NCI-H1105 (cell line): ENCODE measurements around the gene CYP24A1.

Experiments
- DNase-seq: peaks from one replicate; lab custom pipeline; 2025; lab: John Stamatoyannopoulos, UW

The CYP24A1 gene

GRCh38 chr20:54155736-54156317, 18.0 kb downstream of the CYP24A1 start:
- no peak for DNase-seq

GRCh38 chr20:54154439-54154838, 19.3 kb downstream of the CYP24A1 start:
- DNase-seq, result no peak

GRCh38 chr20:54153847-54154246, 19.9 kb downstream of the CYP24A1 start:
- DNase-seq, result no peak

- no peak for DNase-seq
Observed at GRCh38 chr20:54153041-54153327, 20.8 kb downstream of the CYP24A1 start.

- DNase-seq, result no peak
Observed at GRCh38 chr20:54152227-54153040, 21.4 kb downstream of the CYP24A1 start.

- no peak for DNase-seq
Observed at GRCh38 chr20:54151511-54152226, 22.1 kb downstream of the CYP24A1 start.

GRCh38 chr20:54151075-54151439, 22.7 kb downstream of the CYP24A1 start:
- no peak for DNase-seq

GRCh38 chr20:54149765-54150264, 24.0 kb downstream of the CYP24A1 start:
- no peak for DNase-seq

GRCh38 chr20:54148947-54149764, 24.6 kb downstream of the CYP24A1 start:
- DNase-seq, result peak; percentile 88

- DNase-seq, result no peak
Observed at GRCh38 chr20:54146672-54147071, 27.1 kb downstream of the CYP24A1 start.

GRCh38 chr20:54144847-54145414, 28.9 kb downstream of the CYP24A1 start:
- DNase-seq, result no peak

- no peak for DNase-seq
Observed at GRCh38 chr20:54140927-54141566, 32.7 kb downstream of the CYP24A1 start.

GRCh38 chr20:54140486-54140885, 33.3 kb downstream of the CYP24A1 start:
- DNase-seq, result no peak

GRCh38 chr20:54140067-54140466, 33.7 kb downstream of the CYP24A1 start:
- DNase-seq, result no peak

GRCh38 chr20:54139188-54139587, 34.6 kb downstream of the CYP24A1 start:
- no peak for DNase-seq

GRCh38 chr20:54138427-54138826, 35.4 kb downstream of the CYP24A1 start:
- DNase-seq, result no peak

GRCh38 chr20:54137115-54137514, 36.7 kb downstream of the CYP24A1 start:
- no peak for DNase-seq

- DNase-seq, result no peak
Observed at GRCh38 chr20:54134445-54135220, 39.2 kb downstream of the CYP24A1 start.

- DNase-seq, result no peak
Observed at GRCh38 chr20:54133434-54134427, 40.1 kb downstream of the CYP24A1 start.
